ENCODE data around the gene CORO2B.

The CORO2B gene

GRCh38 chr15:68651916-68652525, 73.2 kb downstream of the CORO2B start:
- DNase-seq (ENCODE audit: low read depth, low spot score): no peak
- no peak overlapping the region for H3K4me3 ChIP-seq (ENCODE audit: insufficient read length, low read depth)

GRCh38 chr15:68653031-68653635, 74.3 kb downstream of the CORO2B start:
- Histone ChIP-seq H3K9ac (ENCODE audit: insufficient read length, low read depth) (no peak overlapping the region), H3K4me1 (ENCODE audit: insufficient read depth, insufficient read length) (peaks cover 17% of the 10 kb centered on the region), H3K4me3 (ENCODE audit: insufficient read length, low read depth) (no peak overlapping the region), H3K27me3 (ENCODE audit: insufficient read depth, insufficient read length) (no peaks in the 10 kb centered on the region), H3K9me3 (ENCODE audit: insufficient read depth, low read length) (no peaks in the 10 kb centered on the region), H3K36me3 (ENCODE audit: insufficient read depth, insufficient read length, low read length) (no peaks in the 10 kb centered on the region)
- TF ChIP-seq YY1 (IDR thresholded peaks at IDR 0.05; ENCODE audit: insufficient read depth, insufficient read length) (no peak), SUZ12 (IDR thresholded peaks at IDR 0.05; ENCODE audit: extremely low read depth, insufficient read depth, insufficient read length) (no peak), ZNF274 (IDR thresholded peaks at IDR 0.05; ENCODE audit: low read depth, low read length) (no peak)
- DNase-seq (ENCODE audit: low read depth, low spot score): no peak

More at GRCh38 chr15:68651916-68652525, 73.2 kb downstream of the CORO2B start:
- Histone ChIP-seq H3K4me1 (ENCODE audit: insufficient read depth, insufficient read length) (peaks cover 17% of the 10 kb centered on the region), H3K9ac (ENCODE audit: insufficient read length, low read depth) (peak overlapping the region; percentile 37), H3K36me3 (ENCODE audit: insufficient read depth, insufficient read length, low read length) (no peaks in the 10 kb centered on the region), H3K27me3 (ENCODE audit: insufficient read depth, insufficient read length) (no peaks in the 10 kb centered on the region), H3K9me3 (ENCODE audit: insufficient read depth, low read length) (no peaks in the 10 kb centered on the region)
- no peak for TF ChIP-seq SUZ12 (IDR thresholded peaks at IDR 0.05; ENCODE audit: extremely low read depth, insufficient read depth, insufficient read length)
- TF ChIP-seq ZNF274 (IDR thresholded peaks at IDR 0.05; ENCODE audit: low read depth, low read length): no peak
- TF ChIP-seq YY1 (IDR thresholded peaks at IDR 0.05; ENCODE audit: insufficient read depth, insufficient read length): no peak

- Histone ChIP-seq H3K9ac (ENCODE audit: insufficient read length, low read depth) (no peak overlapping the region), H3K4me1 (ENCODE audit: insufficient read depth, insufficient read length) (peaks cover 17% of the 10 kb centered on the region), H3K9me3 (ENCODE audit: insufficient read depth, low read length) (no peaks in the 10 kb centered on the region), H3K36me3 (ENCODE audit: insufficient read depth, insufficient read length, low read length) (no peaks in the 10 kb centered on the region), H3K27me3 (ENCODE audit: insufficient read depth, insufficient read length) (no peaks in the 10 kb centered on the region), H3K4me3 (ENCODE audit: insufficient read length, low read depth) (no peak overlapping the region)
- no peak for TF ChIP-seq SUZ12 (IDR thresholded peaks at IDR 0.05; ENCODE audit: extremely low read depth, insufficient read depth, insufficient read length)
- TF ChIP-seq YY1 (IDR thresholded peaks at IDR 0.05; ENCODE audit: insufficient read depth, insufficient read length): no peak
- no peak for TF ChIP-seq ZNF274 (IDR thresholded peaks at IDR 0.05; ENCODE audit: low read depth, low read length)
- no peak for DNase-seq (ENCODE audit: low read depth, low spot score)
Observed at GRCh38 chr15:68653801-68654200, 75.0 kb downstream of the CORO2B start.

GRCh38 chr15:68654786-68655560, 76.2 kb downstream of the CORO2B start:
- H3K4me3 ChIP-seq (ENCODE audit: insufficient read length, low read depth): no peak overlapping the region
- no peaks in the 10 kb centered on the region for H3K27me3 ChIP-seq (ENCODE audit: insufficient read depth, insufficient read length)
- no peaks in the 10 kb centered on the region for H3K36me3 ChIP-seq (ENCODE audit: insufficient read depth, insufficient read length, low read length)
- TF ChIP-seq YY1 (IDR thresholded peaks at IDR 0.05; ENCODE audit: insufficient read depth, insufficient read length): no peak
- no peak for TF ChIP-seq SUZ12 (IDR thresholded peaks at IDR 0.05; ENCODE audit: extremely low read depth, insufficient read depth, insufficient read length)
- TF ChIP-seq ZNF274 (IDR thresholded peaks at IDR 0.05; ENCODE audit: low read depth, low read length): no peak
- no peaks in the 10 kb centered on the region for H3K9me3 ChIP-seq (ENCODE audit: insufficient read depth, low read length)
- peaks cover 17% of the 10 kb centered on the region for H3K4me1 ChIP-seq (ENCODE audit: insufficient read depth, insufficient read length)
- no peak overlapping the region for H3K9ac ChIP-seq (ENCODE audit: insufficient read length, low read depth)
- DNase-seq (ENCODE audit: low read depth, low spot score): no peak

GRCh38 chr15:68655686-68656437, 77.1 kb downstream of the CORO2B start:
- Histone ChIP-seq H3K4me3 (ENCODE audit: insufficient read length, low read depth) (no peak overlapping the region), H3K9ac (ENCODE audit: insufficient read length, low read depth) (no peak overlapping the region), H3K36me3 (ENCODE audit: insufficient read depth, insufficient read length, low read length) (no peaks in the 10 kb centered on the region), H3K27me3 (ENCODE audit: insufficient read depth, insufficient read length) (no peaks in the 10 kb centered on the region), H3K9me3 (ENCODE audit: insufficient read depth, low read length) (no peaks in the 10 kb centered on the region), H3K4me1 (ENCODE audit: insufficient read depth, insufficient read length) (peaks cover 17% of the 10 kb centered on the region)
- TF ChIP-seq YY1 (IDR thresholded peaks at IDR 0.05; ENCODE audit: insufficient read depth, insufficient read length) (no peak), SUZ12 (IDR thresholded peaks at IDR 0.05; ENCODE audit: extremely low read depth, insufficient read depth, insufficient read length) (no peak), ZNF274 (IDR thresholded peaks at IDR 0.05; ENCODE audit: low read depth, low read length) (no peak)
- no peak for DNase-seq (ENCODE audit: low read depth, low spot score)

GRCh38 chr15:68656438-68656739, 77.6 kb downstream of the CORO2B start:
- Histone ChIP-seq H3K36me3 (ENCODE audit: insufficient read depth, insufficient read length, low read length) (no peaks in the 10 kb centered on the region), H3K27me3 (ENCODE audit: insufficient read depth, insufficient read length) (no peaks in the 10 kb centered on the region), H3K9ac (ENCODE audit: insufficient read length, low read depth) (no peak overlapping the region), H3K9me3 (ENCODE audit: insufficient read depth, low read length) (no peaks in the 10 kb centered on the region), H3K4me1 (ENCODE audit: insufficient read depth, insufficient read length) (peaks cover 17% of the 10 kb centered on the region), H3K4me3 (ENCODE audit: insufficient read length, low read depth) (no peak overlapping the region)
- no peak for TF ChIP-seq ZNF274 (IDR thresholded peaks at IDR 0.05; ENCODE audit: low read depth, low read length)
- no peak for TF ChIP-seq SUZ12 (IDR thresholded peaks at IDR 0.05; ENCODE audit: extremely low read depth, insufficient read depth, insufficient read length)
- no peak for TF ChIP-seq YY1 (IDR thresholded peaks at IDR 0.05; ENCODE audit: insufficient read depth, insufficient read length)
- no peak for DNase-seq (ENCODE audit: low read depth, low spot score)

Data from NT2/D1 (cell line).